Psoas muscle (tissue), 8 donors: ENCODE measurements around the gene IGF1. TPM values are rescaled to one million over a fixed set of nuclear protein-coding genes. Genes with fewer than 3 reads are reported as not detected.

Experiments
- ATAC-seq, 4 donors: fragments of 200-7000 bp; cut with Tn5 transposase; one replicate each; pipeline ENCODE4 v1.9.1; 2020; ENCODE audit warnings: moderate library complexity in 3 of 4, mild to moderate bottlenecking in 2 of 4
- DNase-seq, 2 donors: peaks; one replicate each; pipeline ENCODE4 v3.0.0-alpha.2; 2020
- H3K27ac ChIP-seq: fragments of 200-600 bp; one replicate; pipeline ENCODE4 v1.8.0; 2022
- H3K27me3 ChIP-seq, 3 donors: fragments of 200-600 bp in 1 of 3; one replicate each; pipeline versions ENCODE4 v1.6.1 to v1.8.0; 2013 to 2022; ENCODE audit warnings: low read length in 2 of 3, mild to moderate bottlenecking in 2 of 3, moderate library complexity in 1 of 3; ENCODE audit not compliant: insufficient read depth in 3 of 3
- H3K36me3 ChIP-seq, 2 donors: fragments of 200-600 bp in 1 of 2; one replicate each; pipeline versions ENCODE4 v1.6.1 to v1.8.0; 2013 to 2022; ENCODE audit warnings: low read depth in 1 of 2, mild to moderate bottlenecking in 1 of 2, moderate library complexity in 1 of 2; ENCODE audit not compliant: insufficient read depth in 1 of 2
- H3K4me1 ChIP-seq: fragments of 200-600 bp; one replicate; pipeline ENCODE4 v1.8.0; 2022
- H3K4me3 ChIP-seq: fragments of 200-600 bp; one replicate; pipeline ENCODE4 v1.8.0; 2022; ENCODE audit warnings: mild to moderate bottlenecking
- H3K9me3 ChIP-seq: fragments of 200-600 bp; one replicate; pipeline ENCODE4 v1.8.0; 2022
- CTCF ChIP-seq: fragments of 200-600 bp; IDR thresholded peaks from one replicate; pipeline ENCODE4 v1.8.0; 2022; ENCODE audit warnings: antibody characterized with exemption
- WGBS, 3 donors: extraction: QIAGEN DNeasy Blood & Tissue Kit; methylation state at CpG; one replicate each; pipeline versions ENCODE4 v1.1.6 to v1.1.7; 2013; 5-methylcytosine and 5-hydroxymethylcytosine counted together
- intact Hi-C, 2 donors: fragments of 100-400 bp; cut with DNase I; formaldehyde crosslinking; loops; one replicate each; pipeline versions ENCODE4 v1.11.0 to v1.14.2; 2022
- polyA plus RNA-seq, 3 donors: library from polyadenylated mRNA; stranded (reverse); fragments of 200-250 nt; gene quantifications; one replicate each; pipeline ENCODE4 v1.2.3, GENCODE V29; 2013
- total RNA-seq, 4 donors: library from RNA; stranded (reverse); fragmentation: NEBNext Ultra II Directional in 2 of 4; extraction: Animal tissue kit (Norgen Biotek cat#: 25700) in 2 of 4; gene quantifications; one replicate each; pipeline versions ENCODE4 v1.2.1 to v1.2.4, GENCODE V29; 2021 to 2023
- donor health status: healthy with polysubstance abuse.
- donor health status: DM: no; HTN: no; CAD: no; lungs with moderate emphysema.
- donor health status: Bipolar disorder and iron deficiency.
- donor health status: healthy.
- donor health status: DM: yes; HTN: yes; CAD: no.
- donor health status: DM: no; HTN: no; CAD: no.
- donor health status: DM: no; HTN: no; CAD: no.
- donor health status: DM: yes; HTN: yes; CAD: no.

IGF1 gene
- total and polyA plus RNA-seq, 7 donors, result 5.3 to 30.2 (median 18.7) TPM

DNA sequence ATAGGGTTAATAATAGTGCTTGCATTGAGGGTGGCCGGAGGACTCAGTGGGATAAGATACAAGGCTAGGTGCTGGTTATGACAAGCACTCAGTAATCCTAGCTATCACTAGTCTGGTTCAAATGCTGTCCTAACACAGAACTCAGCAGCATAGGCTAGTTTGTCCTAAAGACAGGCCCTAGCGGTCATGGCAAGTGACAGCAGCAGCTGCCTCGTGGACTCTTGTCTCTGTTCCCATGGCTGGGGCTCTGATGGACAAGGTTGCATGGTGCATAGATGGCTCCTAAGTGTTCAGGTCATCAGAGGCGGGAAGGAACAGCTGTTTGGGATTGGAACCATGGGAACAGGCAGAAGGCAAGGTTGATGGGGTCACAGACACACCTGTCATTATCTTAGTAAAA, 42.4 kb upstream of the IGF1 start:
- intact Hi-C loops, result no loop called here
- DNase-seq (no peak), ATAC-seq (no peak)
- TF ChIP-seq CTCF, result no peak
- Histone ChIP-seq H3K9me3 (no peaks in the 10 kb centered on the region), H3K27me3 (peaks cover 0 to 3% (median 0%) of the 10 kb centered on the region in 3 donors), H3K4me1 (no peaks in the 10 kb centered on the region), H3K4me3 (no peak overlapping the region), H3K27ac (no peak overlapping the region), H3K36me3 (no peaks in the 10 kb centered on the region)
- 28 to 43% (median 29%) methylated on average over 4 of the region's 4 CpGs for WGBS, 3 donors

- no peak for TF ChIP-seq CTCF
- ATAC-seq (no peak), DNase-seq (no peak)
- no peak overlapping the region for H3K27ac ChIP-seq
- no peaks in the 10 kb centered on the region for H3K36me3 ChIP-seq
- intact Hi-C loops, result no loop called here
- no peak overlapping the region for H3K4me3 ChIP-seq
- WGBS, 3 donors, result 88 to 95% (median 88%) methylated on average over 1 of the region's 1 CpG
- no peaks in the 10 kb centered on the region for H3K9me3 ChIP-seq
- H3K27me3 ChIP-seq, result no peaks in the 10 kb centered on the region
- H3K4me1 ChIP-seq, result no peaks in the 10 kb centered on the region
Observed at GRCh38 chr12:102521662-102522277, 41.4 kb upstream of the IGF1 start.

GRCh38 chr12:102518871-102519270, 38.5 kb upstream of the IGF1 start:
- DNase-seq (no peak), ATAC-seq (no peak)
- no peak overlapping the region for H3K4me3 ChIP-seq
- intact Hi-C loops, result no loop called here
- 90 to 94% (median 91%) methylated on average over 5 of the region's 5 CpGs for WGBS, 3 donors
- TF ChIP-seq CTCF, result no peak
- no peaks in the 10 kb centered on the region for H3K9me3 ChIP-seq
- no peaks in the 10 kb centered on the region for H3K36me3 ChIP-seq
- H3K27ac ChIP-seq, result no peak overlapping the region
- no peaks in the 10 kb centered on the region for H3K4me1 ChIP-seq
- H3K27me3 ChIP-seq, result no peaks in the 10 kb centered on the region

GRCh38 chr12:102514696-102515095, 34.3 kb upstream of the IGF1 start:
- H3K27me3 ChIP-seq, result no peaks in the 10 kb centered on the region
- intact Hi-C loops, result no loop called here
- 28 to 59% (median 34%) methylated on average over 1 of the region's 1 CpG for WGBS, 3 donors

More at GRCh38 chr12:102514696-102515095, 34.3 kb upstream of the IGF1 start:
- no peak for ATAC-seq
- H3K4me3 ChIP-seq, result no peak overlapping the region
- DNase-seq, result no peak
- H3K36me3 ChIP-seq, result no peaks in the 10 kb centered on the region
- TF ChIP-seq CTCF, result no peak
- no peak overlapping the region for H3K27ac ChIP-seq
- H3K9me3 ChIP-seq, result no peaks in the 10 kb centered on the region
- no peaks in the 10 kb centered on the region for H3K4me1 ChIP-seq
